OCI-LY3 (cell line): ENCODE data around the gene MCAM.

ENCODE experiments used
- H2AFZ ChIP-seq: fragments of 200-600, 300-600 bp; shearing (Covaris generic); 2 replicates; pipeline ENCODE4 v1.6.0; 2014; ENCODE audit warnings: antibody characterized with exemption, low read depth, low read length
- H3K27ac ChIP-seq: fragments of 200-600, 300-600 bp; sonication (generic); 2 replicates; pipeline ENCODE4 v1.5.1; 2014; ENCODE audit warnings: mild to moderate bottlenecking, low read length, moderate library complexity, mixed read lengths
- H3K27me3 ChIP-seq: fragments of 200-600, 300-600 bp; sonication (generic); 2 replicates; pipeline ENCODE4 v1.6.1; 2014; ENCODE audit warnings: low read depth, low read length, mixed read lengths
- H3K36me3 ChIP-seq: fragments of 200-600, 300-600 bp; sonication (generic); replicated peaks from 2 replicates; pipeline ENCODE3; 2014; ENCODE audit warnings: low read depth, low read length, mixed read lengths
- H3K4me1 ChIP-seq: fragments of 300-600, 200-600 bp; sonication (generic); 2 replicates; pipeline ENCODE4 v1.6.1; 2014; ENCODE audit warnings: low read length, mixed read lengths
- H3K4me2 ChIP-seq: fragments of 200-600, 300-600 bp; sonication (generic); 2 replicates; pipeline ENCODE4 v1.6.1; 2014; ENCODE audit warnings: low read length, mixed read lengths
- H3K4me3 ChIP-seq: fragments of 300-600, 200-600 bp; sonication (generic); 2 replicates; pipeline ENCODE4 v1.5.1; 2014; ENCODE audit warnings: antibody characterized with exemption, mild to moderate bottlenecking, low read length, moderate library complexity
- H3K79me2 ChIP-seq: fragments of 300-600, 200-600 bp; shearing (Covaris generic); 2 replicates; pipeline ENCODE4 v1.6.1; 2014; ENCODE audit warnings: mild to moderate bottlenecking, low read length, mixed read lengths
- H3K9ac ChIP-seq: fragments of 300-600, 200-600 bp; shearing (Covaris generic); 2 replicates; pipeline ENCODE4 v1.6.0; 2014; ENCODE audit warnings: mild to moderate bottlenecking, low read length, moderate library complexity
- H3K9me3 ChIP-seq: fragments of 200-600, 300-600 bp; shearing (Covaris generic); 2 replicates; pipeline ENCODE4 v1.6.1; 2014; ENCODE audit warnings: low read length, mixed read lengths; ENCODE audit not compliant: insufficient read depth
- H4K20me1 ChIP-seq: fragments of 200-600, 300-600 bp; sonication (generic); 2 replicates; pipeline ENCODE4 v1.6.1; 2016; ENCODE audit warnings: low read length, mixed read lengths; ENCODE audit not compliant: insufficient read depth
- EZH2phosphoT487 ChIP-seq: fragments of 200-600 bp; shearing (Covaris generic); IDR thresholded peaks from 2 replicates; pipeline ENCODE4 v1.6.1; 2018; ENCODE audit warnings: antibody characterized with exemption, mixed run types, low read depth
- TF ChIP-seq, protein P1 (sequence below): fragments of 200-600, 300-600 bp; sonication (generic); IDR thresholded peaks from 2 replicates; pipeline ENCODE4 v1.5.1; 2014; ENCODE audit warnings: antibody characterized with exemption, low read length, low read depth

The MCAM gene

DNA sequence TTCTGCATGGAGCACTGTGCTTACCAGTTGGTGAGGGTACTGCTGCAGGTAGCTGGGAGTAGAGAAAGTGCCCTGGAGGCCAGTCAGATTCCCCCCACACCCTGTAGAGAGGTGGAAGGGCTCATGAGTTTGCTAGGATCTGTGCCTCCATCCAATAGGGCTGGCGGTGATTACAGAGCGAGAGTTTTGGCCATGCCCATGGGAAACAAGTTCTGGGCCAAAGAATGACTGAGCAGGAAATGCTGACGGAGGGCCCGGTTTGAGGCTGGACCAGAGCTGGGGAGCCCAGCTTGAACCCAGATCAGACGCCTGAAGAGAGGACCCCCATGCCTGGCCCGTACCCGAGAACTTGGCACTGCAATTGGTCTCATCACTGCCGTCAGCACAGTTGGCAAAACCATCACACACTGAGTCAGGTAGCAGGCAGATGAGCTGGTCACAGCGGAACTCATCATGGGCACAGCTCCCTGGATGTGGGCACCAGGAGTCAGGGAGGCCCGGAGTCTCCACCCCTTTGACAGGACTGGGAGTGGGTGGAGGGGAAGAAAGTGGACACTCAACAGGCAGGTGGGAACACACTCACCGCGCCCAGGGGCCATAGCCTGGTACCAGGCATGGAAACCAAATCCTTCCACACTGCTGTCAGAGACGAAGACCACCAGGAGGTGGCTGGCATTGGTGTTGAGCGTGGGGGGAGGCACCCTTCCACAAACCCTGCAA is 27.5 kb upstream of the MCAM start:
- H3K4me3 ChIP-seq = no peak overlapping the region
- no peak overlapping the region for H3K4me2 ChIP-seq
- peaks cover 7% of the 10 kb centered on the region; the same call in 1 of the 2 replicates for H3K27me3 ChIP-seq
- no peaks in the 10 kb centered on the region for H3K4me1 ChIP-seq
- H3K27ac ChIP-seq = no peak overlapping the region
- H3K9ac ChIP-seq = no peak overlapping the region
- TF ChIP-seq EZH2phosphoT487 = no peak
- TF ChIP-seq, protein P1, sequence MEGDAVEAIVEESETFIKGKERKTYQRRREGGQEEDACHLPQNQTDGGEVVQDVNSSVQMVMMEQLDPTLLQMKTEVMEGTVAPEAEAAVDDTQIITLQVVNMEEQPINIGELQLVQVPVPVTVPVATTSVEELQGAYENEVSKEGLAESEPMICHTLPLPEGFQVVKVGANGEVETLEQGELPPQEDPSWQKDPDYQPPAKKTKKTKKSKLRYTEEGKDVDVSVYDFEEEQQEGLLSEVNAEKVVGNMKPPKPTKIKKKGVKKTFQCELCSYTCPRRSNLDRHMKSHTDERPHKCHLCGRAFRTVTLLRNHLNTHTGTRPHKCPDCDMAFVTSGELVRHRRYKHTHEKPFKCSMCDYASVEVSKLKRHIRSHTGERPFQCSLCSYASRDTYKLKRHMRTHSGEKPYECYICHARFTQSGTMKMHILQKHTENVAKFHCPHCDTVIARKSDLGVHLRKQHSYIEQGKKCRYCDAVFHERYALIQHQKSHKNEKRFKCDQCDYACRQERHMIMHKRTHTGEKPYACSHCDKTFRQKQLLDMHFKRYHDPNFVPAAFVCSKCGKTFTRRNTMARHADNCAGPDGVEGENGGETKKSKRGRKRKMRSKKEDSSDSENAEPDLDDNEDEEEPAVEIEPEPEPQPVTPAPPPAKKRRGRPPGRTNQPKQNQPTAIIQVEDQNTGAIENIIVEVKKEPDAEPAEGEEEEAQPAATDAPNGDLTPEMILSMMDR = no peak
- H3K9me3 ChIP-seq = no peaks in the 10 kb centered on the region
- H3K79me2 ChIP-seq = no peaks in the 10 kb centered on the region
- no peaks in the 10 kb centered on the region for H3K36me3 ChIP-seq
- no peak overlapping the region for H2AFZ ChIP-seq
- H4K20me1 ChIP-seq = no peaks in the 10 kb centered on the region

DNA sequence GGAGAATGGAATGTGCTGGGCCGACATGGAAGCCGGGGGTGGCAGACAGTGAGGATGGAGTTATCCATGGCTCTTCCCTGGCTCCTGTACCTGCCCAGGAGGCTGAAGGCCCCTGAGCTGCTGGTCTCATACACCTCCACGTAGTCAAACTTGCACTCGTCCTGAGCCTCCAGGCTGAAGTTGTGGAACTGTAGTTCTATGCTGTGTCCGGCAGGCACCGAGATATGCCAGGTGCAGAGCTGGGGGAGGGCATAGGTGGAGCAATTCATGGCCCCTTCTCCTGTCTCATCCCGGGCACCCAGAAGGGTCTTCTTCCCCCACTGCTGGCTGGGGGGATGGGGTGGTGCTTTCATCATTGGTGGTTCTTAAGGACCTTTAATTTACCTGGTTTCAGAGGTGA is 26.8 kb upstream of the MCAM start:
- Histone ChIP-seq H3K9ac (no peak overlapping the region), H3K36me3 (no peaks in the 10 kb centered on the region), H4K20me1 (no peaks in the 10 kb centered on the region), H3K9me3 (no peaks in the 10 kb centered on the region), H3K4me2 (no peak overlapping the region), H2AFZ (no peak overlapping the region), H3K4me1 (no peaks in the 10 kb centered on the region), H3K4me3 (no peak overlapping the region), H3K79me2 (no peaks in the 10 kb centered on the region), H3K27me3 (peaks cover 7% of the 10 kb centered on the region; the same call in 1 of the 2 replicates), H3K27ac (no peak overlapping the region)
- TF ChIP-seq EZH2phosphoT487 = no peak
- TF ChIP-seq, protein P1 = no peak

DNA sequence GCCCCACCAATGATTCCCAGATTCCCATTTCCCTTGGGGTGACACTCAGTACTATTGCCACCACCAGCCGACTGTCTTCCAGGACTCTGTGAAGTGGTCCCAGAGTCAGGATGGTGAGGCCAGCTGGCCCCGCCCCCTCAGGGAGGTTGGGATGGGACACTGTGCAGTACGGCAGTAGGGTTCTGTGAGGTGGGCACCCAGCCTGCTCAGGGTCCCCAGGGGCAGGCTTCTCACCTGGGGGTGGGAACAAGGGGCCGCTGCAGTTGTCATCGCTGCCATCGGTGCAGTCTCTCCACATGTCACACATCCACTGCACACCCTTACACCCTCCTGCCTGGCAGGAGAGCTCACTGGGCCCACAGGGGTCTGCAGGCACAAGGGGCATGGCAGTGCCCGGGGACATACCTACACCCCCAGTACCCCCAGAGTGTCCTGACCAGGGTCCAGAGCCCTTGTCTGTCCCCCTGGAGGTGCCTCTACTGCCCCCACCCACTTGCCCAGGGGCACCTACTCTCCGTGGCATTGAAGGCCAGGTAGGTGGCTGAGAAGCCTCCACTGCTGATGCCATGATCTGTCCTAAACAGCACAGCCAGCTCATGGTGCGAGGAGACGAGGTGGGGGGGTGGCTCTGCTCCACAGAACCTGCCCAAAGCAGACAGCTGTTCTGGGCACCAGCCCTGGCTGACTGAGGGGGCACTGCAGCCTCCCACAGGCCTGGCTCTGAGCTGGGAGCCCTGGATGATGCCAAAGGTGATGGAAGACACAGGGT is 25.6 kb upstream of the MCAM start:
- no peak overlapping the region for H3K27ac ChIP-seq
- TF ChIP-seq, protein P1 = no peak
- no peak for TF ChIP-seq EZH2phosphoT487
- H3K36me3 ChIP-seq = no peaks in the 10 kb centered on the region
- no peaks in the 10 kb centered on the region for H3K9me3 ChIP-seq
- H2AFZ ChIP-seq = no peak overlapping the region
- peaks cover 7% of the 10 kb centered on the region; the same call in 1 of the 2 replicates for H3K27me3 ChIP-seq
- no peaks in the 10 kb centered on the region for H4K20me1 ChIP-seq
- peaks cover 6% of the 10 kb centered on the region; the same call in 1 of the 2 replicates for H3K4me1 ChIP-seq
- no peak overlapping the region for H3K4me2 ChIP-seq
- no peak overlapping the region for H3K4me3 ChIP-seq
- H3K79me2 ChIP-seq = no peaks in the 10 kb centered on the region
- H3K9ac ChIP-seq = no peak overlapping the region

DNA sequence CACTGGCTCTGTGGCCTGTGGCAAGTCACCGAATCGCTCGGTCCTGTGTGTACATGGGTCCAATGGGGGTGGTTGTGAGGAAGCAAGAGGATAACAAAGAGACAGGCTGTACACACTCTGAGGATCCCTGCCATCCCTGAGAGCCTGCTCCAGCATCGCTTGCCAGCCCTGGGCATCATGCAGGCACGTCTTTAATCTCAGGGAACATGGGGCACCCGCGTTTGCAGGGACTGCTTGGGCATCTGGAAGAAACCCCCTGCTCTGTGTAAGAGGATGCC is 25.0 kb upstream of the MCAM start:
- H3K4me2 ChIP-seq = no peak overlapping the region

More for the DNA sequence above, 25.0 kb upstream of the MCAM start:
- Histone ChIP-seq H3K9me3 (no peaks in the 10 kb centered on the region), H4K20me1 (no peaks in the 10 kb centered on the region; the same call in 1 of the 2 replicates), H3K4me3 (no peak overlapping the region), H3K79me2 (peaks cover 3% of the 10 kb centered on the region; the same call in 1 of the 2 replicates), H3K27ac (no peak overlapping the region), H2AFZ (no peak overlapping the region), H3K36me3 (peaks cover 3% of the 10 kb centered on the region), H3K27me3 (peaks cover 7% of the 10 kb centered on the region; the same call in 1 of the 2 replicates), H3K9ac (no peak overlapping the region), H3K4me1 (peaks cover 6% of the 10 kb centered on the region; the same call in 1 of the 2 replicates)
- TF ChIP-seq, protein P1 = no peak
- TF ChIP-seq EZH2phosphoT487 = no peak
